Measurements from ENCODE around the gene FBN1.

GRCh38 chr15:48579945-48580671 lies 65.4 kb downstream of the FBN1 start:
- TF ChIP-seq CTCF (IDR thresholded peaks at IDR 0.05) (no peak), POLR2A (IDR thresholded peaks at IDR 0.05) (no peak)

All from thyroid gland (tissue), 4 donors.